ENCODE data around the gene RIMOC1. TPM values are rescaled to one million over a fixed set of nuclear protein-coding genes. Genes with fewer than 3 reads are reported as not detected.
A peak's percentile ranks its signal among the peaks of the same experiment; 100 is the strongest.

The RIMOC1 gene
- total RNA-seq, 1 experiment from 2014 or later = 43.4 TPM

DNA sequence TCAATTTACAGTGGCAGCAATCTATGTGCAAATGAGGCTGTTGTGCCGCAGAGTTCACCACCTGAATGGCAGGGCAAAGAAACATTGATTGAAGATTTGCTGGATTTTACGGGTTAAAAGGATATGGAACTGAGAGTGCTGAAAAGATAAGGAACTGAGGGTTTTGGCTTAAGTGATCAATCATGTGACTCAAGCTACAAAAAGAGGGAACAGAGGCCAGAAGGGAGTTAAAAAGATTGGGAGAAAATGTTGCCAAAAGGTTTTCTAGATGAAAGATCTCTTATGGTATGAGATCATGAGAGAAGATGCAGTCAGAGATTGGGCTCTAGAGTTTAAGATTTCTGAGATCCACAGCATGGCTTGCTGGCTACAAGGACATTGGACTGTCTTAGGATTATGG, 7.9 kb upstream of the RIMOC1 start:
- H3K9me3 ChIP-seq (ENCODE audit: low read depth, low read length, poor library complexity, severe bottlenecking) = no peaks in the 10 kb centered on the region
- no peaks in the 10 kb centered on the region for H3K4me1 ChIP-seq (ENCODE audit: insufficient read depth, low read length, poor library complexity, severe bottlenecking)
- no peak for DNase-seq (ENCODE audit: low spot score)
- H3K27ac ChIP-seq (ENCODE audit: low read depth, low read length, poor library complexity, severe bottlenecking) = no peak overlapping the region
- no peaks in the 10 kb centered on the region for H3K27me3 ChIP-seq (replicated peaks; ENCODE audit: insufficient read depth, low read depth, low read length, poor library complexity)
- H3K4me3 ChIP-seq (ENCODE audit: low read depth, low read length, poor library complexity, severe bottlenecking) = no peak overlapping the region
- ChIA-PET POLR2A (ENCODE audit: low non-redundant PET) (no interaction called here), CTCF (no interaction called here)
- no peak for TF ChIP-seq EZH2 (IDR thresholded peaks at IDR 0.05; ENCODE audit: borderline replicate concordance, low read depth, low read length, poor library complexity, severe bottlenecking)
- no peak for TF ChIP-seq CTCF (conservative IDR thresholded peaks at IDR 0.05; ENCODE audit: low read depth, low read length)
- no TSS peak for BruUV-seq (replicated peaks)
- H3K36me3 ChIP-seq (ENCODE audit: insufficient read depth, low read length, poor library complexity, severe bottlenecking) = no peaks in the 10 kb centered on the region
- intact Hi-C loops (cut with micrococcal nuclease; ENCODE audit: unreplicated experiment) = no loop called here

- Histone ChIP-seq H3K4me1 (ENCODE audit: insufficient read depth, low read length, poor library complexity, severe bottlenecking) (peaks cover 14% of the 10 kb centered on the region), H3K27me3 (replicated peaks; ENCODE audit: insufficient read depth, low read depth, low read length, poor library complexity) (no peaks in the 10 kb centered on the region), H3K4me3 (ENCODE audit: low read depth, low read length, poor library complexity, severe bottlenecking) (peak overlapping the region; percentile 69), H3K36me3 (ENCODE audit: insufficient read depth, low read length, poor library complexity, severe bottlenecking) (peaks cover 10% of the 10 kb centered on the region), H3K27ac (ENCODE audit: low read depth, low read length, poor library complexity, severe bottlenecking) (peak overlapping the region; percentile 94), H3K9me3 (ENCODE audit: low read depth, low read length, poor library complexity, severe bottlenecking) (no peaks in the 10 kb centered on the region)
- ChIA-PET CTCF (no interaction called here), POLR2A (ENCODE audit: low non-redundant PET) (interaction anchor here (0.6 to 0.7 kb wide), 2 partner anchors 109 to 1047 kb away, joined by 3 to 4 read pairs; no protein-coding TSS in a partner anchor)
- DNase-seq (ENCODE audit: low spot score) = no peak
- intact Hi-C loops (cut with micrococcal nuclease; ENCODE audit: unreplicated experiment) = no loop called here
- TSS peak; percentile 100 for BruUV-seq (replicated peaks)
- TF ChIP-seq CTCF (conservative IDR thresholded peaks at IDR 0.05; ENCODE audit: low read depth, low read length) (no peak), EZH2 (IDR thresholded peaks at IDR 0.05; ENCODE audit: borderline replicate concordance, low read depth, low read length, poor library complexity, severe bottlenecking) (no peak)
These were observed 707 bp upstream of the RIMOC1 start for GRCh38 chr5:41903382-41903891.

- Histone ChIP-seq H3K27me3 (replicated peaks; ENCODE audit: insufficient read depth, low read depth, low read length, poor library complexity) (no peaks in the 10 kb centered on the region), H3K36me3 (ENCODE audit: insufficient read depth, low read length, poor library complexity, severe bottlenecking) (peaks cover 36% of the 10 kb centered on the region), H3K4me1 (ENCODE audit: insufficient read depth, low read length, poor library complexity, severe bottlenecking) (peaks cover 14% of the 10 kb centered on the region), H3K9me3 (ENCODE audit: low read depth, low read length, poor library complexity, severe bottlenecking) (no peaks in the 10 kb centered on the region), H3K27ac (ENCODE audit: low read depth, low read length, poor library complexity, severe bottlenecking) (no peak overlapping the region), H3K4me3 (ENCODE audit: low read depth, low read length, poor library complexity, severe bottlenecking) (no peak overlapping the region)
- intact Hi-C loops (cut with micrococcal nuclease; ENCODE audit: unreplicated experiment) = no loop called here
- POLR2A ChIA-PET (ENCODE audit: low non-redundant PET) = no interaction called here
- BruUV-seq (replicated peaks) = no TSS peak
- CTCF ChIA-PET = interaction anchor here (0.6 kb wide), 1 partner anchor 44 kb away, joined by 3 read pairs; no protein-coding TSS in a partner anchor
- TF ChIP-seq CTCF (conservative IDR thresholded peaks at IDR 0.05; ENCODE audit: low read depth, low read length) (no peak), EZH2 (IDR thresholded peaks at IDR 0.05; ENCODE audit: borderline replicate concordance, low read depth, low read length, poor library complexity, severe bottlenecking) (no peak)
- DNase-seq (ENCODE audit: low spot score) = no peak
These were observed 2.0 kb downstream of the RIMOC1 start for GRCh38 chr5:41906151-41906550.

Measured in A673 (cell line).